SK-N-SH treated with all-trans-retinoic acid at 6 μM for 48 hours (cell line): ENCODE results near the gene NPAS2.
A peak's percentile ranks its signal among the peaks of the same experiment; 100 is the strongest.

Source experiments
- ATAC-seq: fragments of 200-7000 bp; cut with Tn5 transposase; 3 replicates; pipeline ENCODE4 v1.9.1; 2020; ENCODE audit warnings: mild to moderate bottlenecking, moderate library complexity
- ARNTL ChIP-seq: fragments of 450-650 bp; formaldehyde crosslinking; IDR thresholded peaks from 2 replicates; pipeline ENCODE4 v1.5.0; 2020; ENCODE audit warnings: low read depth, mild to moderate bottlenecking, moderate library complexity, borderline replicate concordance
- BACH2 ChIP-seq: fragments of 250-450 bp; sonication (Bioruptor Pico); IDR thresholded peaks from 2 replicates; pipeline ENCODE4 v1.9.0; 2021; ENCODE audit warnings: mild to moderate bottlenecking, borderline replicate concordance
- CREB5 ChIP-seq: fragments of 250-450 bp; sonication (Bioruptor Pico); IDR thresholded peaks from 2 replicates; pipeline ENCODE4 v1.5.1; 2020; ENCODE audit warnings: low read depth, mild to moderate bottlenecking, moderate library complexity
- CSDC2 ChIP-seq: fragments of 250-450 bp; sonication (Bioruptor Pico); IDR thresholded peaks from 2 replicates; pipeline ENCODE4 v1.5.0; 2020; ENCODE audit warnings: mild to moderate bottlenecking, moderate library complexity
- CSRNP3 ChIP-seq: fragments of 250-450 bp; sonication (Bioruptor Pico); IDR thresholded peaks from 2 replicates; pipeline ENCODE4 v1.5.1; 2021; ENCODE audit warnings: mild to moderate bottlenecking, moderate library complexity
- ESRRG ChIP-seq: fragments of 250-450 bp; sonication (Bioruptor Pico); IDR thresholded peaks from 2 replicates; pipeline ENCODE4 v1.6.1; 2021; ENCODE audit warnings: mild to moderate bottlenecking
- GLIS3 ChIP-seq: fragments of 250-450 bp; sonication (Bioruptor Pico); IDR thresholded peaks from 2 replicates; pipeline ENCODE4 v1.5.0; 2020; ENCODE audit warnings: mild to moderate bottlenecking, moderate library complexity
- ISL1 ChIP-seq: fragments of 250-450 bp; sonication (Bioruptor Pico); IDR thresholded peaks from 2 replicates; pipeline ENCODE4 v2.1.2; 2022; ENCODE audit warnings: mild to moderate bottlenecking, moderate library complexity
- OSR1 ChIP-seq: fragments of 250-450 bp; sonication (Bioruptor Pico); IDR thresholded peaks from 2 replicates; pipeline ENCODE4 v1.8.0; 2022; ENCODE audit warnings: moderate library complexity, mild to moderate bottlenecking, inconsistent platforms
- PATZ1 ChIP-seq: fragments of 250-450 bp; sonication (Bioruptor Pico); IDR thresholded peaks from 2 replicates; pipeline ENCODE4 v1.8.0; 2020; ENCODE audit warnings: mild to moderate bottlenecking, moderate library complexity, borderline replicate concordance
- PPARA ChIP-seq: fragments of 250-450 bp; sonication (Bioruptor Pico); IDR thresholded peaks from 2 replicates; pipeline ENCODE4 v1.5.0; 2020; ENCODE audit warnings: mild to moderate bottlenecking, borderline replicate concordance
- RARB ChIP-seq: fragments of 250-450 bp; sonication (Bioruptor Pico); IDR thresholded peaks from 2 replicates; pipeline ENCODE4 v1.8.0; 2021; ENCODE audit warnings: mild to moderate bottlenecking, moderate library complexity
- SNAI2 ChIP-seq: fragments of 250-450 bp; sonication (Bioruptor Pico); IDR thresholded peaks from 2 replicates; pipeline ENCODE4 v1.5.0; 2020; ENCODE audit warnings: mild to moderate bottlenecking, moderate library complexity
- TCF4 ChIP-seq: fragments of 250-450 bp; sonication (Bioruptor Pico); IDR thresholded peaks from 2 replicates; pipeline ENCODE4 v1.8.0; 2021; ENCODE audit warnings: mild to moderate bottlenecking, moderate library complexity, borderline replicate concordance
- TSHZ2 ChIP-seq: fragments of 250-450 bp; sonication (Bioruptor Pico); IDR thresholded peaks from 2 replicates; pipeline ENCODE4 v1.5.0; 2020; ENCODE audit warnings: mild to moderate bottlenecking, moderate library complexity
- ZC3H10 ChIP-seq: fragments of 250-450 bp; sonication (Bioruptor Pico); IDR thresholded peaks from 2 replicates; pipeline ENCODE4 v1.5.1; 2021; ENCODE audit warnings: mild to moderate bottlenecking, moderate library complexity
- ZFP3 ChIP-seq: fragments of 250-450 bp; sonication (Bioruptor Pico); IDR thresholded peaks from 2 replicates; pipeline ENCODE4 v1.5.0; 2020; ENCODE audit warnings: mild to moderate bottlenecking, moderate library complexity
- ZFP30 ChIP-seq: fragments of 450-650 bp; formaldehyde crosslinking; IDR thresholded peaks from 2 replicates; pipeline ENCODE4 v1.5.0; 2022; ENCODE audit warnings: mild to moderate bottlenecking, moderate library complexity
- ZNF565 ChIP-seq: fragments of 450-650 bp; formaldehyde crosslinking; conservative IDR thresholded peaks from 2 replicates; pipeline ENCODE4 v1.5.0; 2020; ENCODE audit warnings: low read depth, mild to moderate bottlenecking, moderate library complexity
- ZNF70 ChIP-seq: fragments of 450-650 bp; formaldehyde crosslinking; IDR thresholded peaks from 2 replicates; pipeline ENCODE4 v1.5.0; 2020; ENCODE audit warnings: mild to moderate bottlenecking, moderate library complexity
- ZNF8 ChIP-seq: fragments of 450-650 bp; formaldehyde crosslinking; IDR thresholded peaks from 2 replicates; pipeline ENCODE4 v1.5.0; 2020; ENCODE audit warnings: mild to moderate bottlenecking, moderate library complexity

Gene NPAS2

GRCh38 chr2:100910111-100910510 is 90.2 kb downstream of the NPAS2 start:
- TF ChIP-seq ESRRG (CRISPR knock-in tag), result no peak
- TF ChIP-seq CREB5 (CRISPR knock-in tag), result no peak
- no peak for TF ChIP-seq OSR1 (CRISPR knock-in tag)
- no peak for TF ChIP-seq BACH2
- TF ChIP-seq ZFP3, result no peak
- TF ChIP-seq RARB, result no peak
- TF ChIP-seq CSDC2 (CRISPR knock-in tag), result no peak
- no peak for TF ChIP-seq ISL1 (CRISPR knock-in tag)
- no peak for TF ChIP-seq CSRNP3
- no peak for TF ChIP-seq TSHZ2 (CRISPR knock-in tag)
- TF ChIP-seq ZC3H10 (CRISPR knock-in tag), result no peak
- TF ChIP-seq TCF4, result no peak
- no peak for TF ChIP-seq PATZ1 (CRISPR knock-in tag)
- TF ChIP-seq GLIS3 (CRISPR knock-in tag), result no peak
- no peak for TF ChIP-seq SNAI2 (CRISPR knock-in tag)
- no peak for TF ChIP-seq ZNF8 (CRISPR knock-in tag)
- ATAC-seq, result no peak

- no peak for TF ChIP-seq ARNTL (CRISPR knock-in tag)
- no peak for TF ChIP-seq BACH2
- TF ChIP-seq CSRNP3, result no peak
- no peak for TF ChIP-seq ZNF70 (CRISPR knock-in tag)
- no peak for ATAC-seq
Observed at GRCh38 chr2:100919316-100919715, 99.4 kb downstream of the NPAS2 start.

GRCh38 chr2:100921685-100922161 is 101.8 kb downstream of the NPAS2 start:
- ATAC-seq, result peak; percentile 88
- TF ChIP-seq TCF4 (peak; percentile 70; the same call in 1 of the 2 replicates), ISL1 (CRISPR knock-in tag) (no peak)

- no peak for ATAC-seq
- TF ChIP-seq ZNF565 (no peak), PATZ1 (CRISPR knock-in tag) (no peak), BACH2 (no peak), ZFP30 (CRISPR knock-in tag) (no peak), CREB5 (CRISPR knock-in tag) (no peak), ISL1 (CRISPR knock-in tag) (no peak), SNAI2 (CRISPR knock-in tag) (no peak), ZC3H10 (CRISPR knock-in tag) (no peak), TCF4 (no peak), PPARA (CRISPR knock-in tag) (no peak), ZNF70 (CRISPR knock-in tag) (no peak), ZFP3 (no peak), OSR1 (CRISPR knock-in tag) (no peak), GLIS3 (CRISPR knock-in tag) (no peak), CSRNP3 (no peak), ARNTL (CRISPR knock-in tag) (no peak)
Observed at GRCh38 chr2:100923461-100924060, 103.6 kb downstream of the NPAS2 start.
